ENCODE measurements around the gene B3GNT3.

Gene B3GNT3, protein sequence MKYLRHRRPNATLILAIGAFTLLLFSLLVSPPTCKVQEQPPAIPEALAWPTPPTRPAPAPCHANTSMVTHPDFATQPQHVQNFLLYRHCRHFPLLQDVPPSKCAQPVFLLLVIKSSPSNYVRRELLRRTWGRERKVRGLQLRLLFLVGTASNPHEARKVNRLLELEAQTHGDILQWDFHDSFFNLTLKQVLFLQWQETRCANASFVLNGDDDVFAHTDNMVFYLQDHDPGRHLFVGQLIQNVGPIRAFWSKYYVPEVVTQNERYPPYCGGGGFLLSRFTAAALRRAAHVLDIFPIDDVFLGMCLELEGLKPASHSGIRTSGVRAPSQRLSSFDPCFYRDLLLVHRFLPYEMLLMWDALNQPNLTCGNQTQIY

DNA sequence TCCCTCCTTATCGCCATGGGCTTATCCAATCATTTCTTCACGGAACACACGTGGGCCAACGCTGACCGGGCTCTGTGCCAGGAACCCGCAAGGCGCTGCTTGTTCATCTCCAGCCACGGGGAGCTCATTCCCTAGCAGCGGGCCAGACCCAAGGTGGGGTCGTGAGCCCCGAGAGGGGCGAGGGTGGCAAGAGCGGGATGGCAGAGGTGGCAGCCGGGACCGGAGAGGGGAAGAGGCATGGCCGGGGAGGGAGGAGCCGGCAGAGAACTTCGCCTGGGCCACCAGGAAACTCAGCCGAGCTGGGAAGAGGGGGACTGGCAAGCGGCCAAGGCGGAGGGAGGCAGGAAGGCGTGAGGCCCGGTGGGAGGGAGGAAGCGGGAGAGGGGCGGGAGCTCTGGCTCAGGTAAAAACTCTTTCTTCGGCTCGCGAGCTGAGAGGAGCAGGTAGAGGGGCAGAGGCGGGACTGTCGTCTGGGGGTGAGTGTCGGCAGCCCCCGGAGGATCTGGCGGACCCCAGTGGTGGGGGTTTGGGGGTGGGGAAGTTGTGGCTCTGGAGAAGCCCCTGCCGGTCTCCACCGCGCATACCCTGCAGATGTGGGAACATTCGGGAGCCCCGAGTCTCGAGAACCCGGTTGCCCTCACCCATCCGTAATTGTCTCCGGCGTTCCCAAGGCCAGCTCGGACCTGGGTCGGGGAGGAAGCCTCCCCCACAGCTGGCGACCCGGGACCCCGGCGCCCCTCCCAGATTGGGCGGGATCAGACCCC, at the start of gene B3GNT3:
B3GNT3 (plus strand) TSS at position 408 of the 764 bp plus-strand sequence. CDS start 12,670 bp downstream, outside the sequence.
- DNase-seq = no peak

DNA sequence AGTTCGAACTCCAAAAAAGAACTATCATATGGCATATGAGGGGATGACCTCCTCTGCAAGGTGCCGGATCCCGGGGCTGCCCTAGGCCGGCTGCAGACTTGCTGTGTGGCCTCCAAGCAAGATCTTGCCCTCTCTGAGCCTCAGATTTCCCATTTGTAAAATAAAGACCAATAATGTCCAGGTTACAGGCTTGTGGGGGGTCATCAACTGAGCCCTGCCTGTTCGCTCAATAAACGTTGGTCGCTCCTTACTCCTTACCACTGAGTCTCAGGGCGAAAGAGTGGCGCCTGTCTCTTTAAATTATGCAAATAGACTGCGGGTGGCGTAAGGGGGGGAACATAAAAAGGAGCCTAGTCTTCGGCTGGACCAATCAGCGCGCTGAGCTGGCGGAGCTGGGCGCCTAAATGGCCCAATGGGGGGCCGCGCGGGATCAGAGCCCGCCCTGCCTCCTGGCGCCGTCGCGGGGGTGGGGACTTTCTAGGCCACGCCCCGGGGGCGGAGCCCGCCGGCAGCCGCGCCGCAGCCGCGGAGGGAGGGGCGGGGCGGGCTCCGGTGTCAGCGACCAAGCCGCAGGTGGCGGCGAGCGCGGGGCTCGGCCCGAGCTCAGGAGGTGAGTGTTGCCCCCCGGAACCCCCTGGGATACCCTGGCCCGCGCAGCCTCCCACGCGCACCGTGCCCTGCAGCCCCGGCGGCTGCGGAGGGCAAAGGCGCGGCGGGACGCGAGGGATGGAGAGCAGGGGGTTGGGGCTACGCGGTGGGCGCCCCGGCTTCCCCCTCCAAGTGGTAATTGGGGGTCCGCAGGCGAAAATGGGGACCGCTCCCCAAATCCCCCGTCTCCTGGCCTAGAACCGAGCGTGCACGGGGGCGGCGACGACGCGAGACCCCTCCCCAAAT, 47.5 kb upstream of the B3GNT3 start:
- DNase-seq = peak; percentile 96

DNA sequence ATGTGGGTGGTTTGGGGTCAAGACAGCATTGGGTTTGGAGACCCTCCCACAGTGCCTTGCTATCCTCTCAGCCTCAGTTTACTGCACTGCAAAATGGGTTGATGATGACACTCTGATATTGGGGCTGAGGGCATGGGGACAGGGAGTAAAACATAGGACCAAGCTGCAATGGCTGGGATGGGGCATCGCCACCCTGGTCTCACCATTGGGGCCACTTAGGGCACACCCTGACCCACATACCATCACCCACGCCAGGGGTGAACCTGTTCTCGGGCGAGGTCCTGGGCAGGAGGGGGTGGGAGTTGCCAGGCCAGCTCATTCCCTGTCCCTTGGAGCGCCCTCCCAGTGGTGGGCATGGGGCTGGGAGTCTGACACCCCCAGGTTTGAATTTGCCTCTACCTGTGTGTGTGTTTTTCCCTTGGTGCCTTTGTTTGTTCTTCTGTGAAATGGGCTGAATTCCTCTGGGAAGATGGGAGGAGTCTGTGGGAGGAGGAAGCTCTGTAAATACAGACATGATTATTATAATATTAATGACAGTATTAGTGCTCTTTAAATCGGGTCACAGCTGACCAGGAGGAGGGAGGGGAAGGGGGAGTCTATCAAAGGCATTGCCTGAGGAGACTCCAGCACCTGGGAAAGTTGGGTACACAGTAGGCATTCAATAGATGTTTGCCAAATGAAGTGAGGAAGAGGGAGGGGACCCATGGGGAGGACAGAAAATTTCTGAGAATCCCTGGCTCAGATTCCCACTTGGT, 45.9 kb upstream of the B3GNT3 start:
- no peak for DNase-seq

DNA sequence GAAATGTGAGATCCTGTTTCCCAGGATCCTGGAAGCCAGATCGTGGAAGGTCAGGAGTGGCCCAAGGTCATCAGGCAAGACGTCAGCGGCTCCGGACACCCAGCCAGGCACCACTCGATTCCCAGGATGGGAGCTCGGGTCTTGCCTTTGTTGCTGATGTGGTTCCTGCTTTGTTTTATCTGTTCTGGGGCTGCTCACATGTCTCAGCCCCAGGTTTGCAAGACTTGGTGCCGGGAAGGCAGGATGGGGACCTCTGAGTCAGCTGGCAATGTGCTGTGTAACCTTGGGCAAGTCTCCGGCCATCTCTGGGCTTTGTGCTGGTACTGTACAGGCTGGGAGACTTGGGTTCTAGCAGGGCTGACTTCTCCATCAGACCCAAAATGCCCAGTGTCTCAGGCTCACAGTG, 45.0 kb upstream of the B3GNT3 start:
- DNase-seq = no peak

DNA sequence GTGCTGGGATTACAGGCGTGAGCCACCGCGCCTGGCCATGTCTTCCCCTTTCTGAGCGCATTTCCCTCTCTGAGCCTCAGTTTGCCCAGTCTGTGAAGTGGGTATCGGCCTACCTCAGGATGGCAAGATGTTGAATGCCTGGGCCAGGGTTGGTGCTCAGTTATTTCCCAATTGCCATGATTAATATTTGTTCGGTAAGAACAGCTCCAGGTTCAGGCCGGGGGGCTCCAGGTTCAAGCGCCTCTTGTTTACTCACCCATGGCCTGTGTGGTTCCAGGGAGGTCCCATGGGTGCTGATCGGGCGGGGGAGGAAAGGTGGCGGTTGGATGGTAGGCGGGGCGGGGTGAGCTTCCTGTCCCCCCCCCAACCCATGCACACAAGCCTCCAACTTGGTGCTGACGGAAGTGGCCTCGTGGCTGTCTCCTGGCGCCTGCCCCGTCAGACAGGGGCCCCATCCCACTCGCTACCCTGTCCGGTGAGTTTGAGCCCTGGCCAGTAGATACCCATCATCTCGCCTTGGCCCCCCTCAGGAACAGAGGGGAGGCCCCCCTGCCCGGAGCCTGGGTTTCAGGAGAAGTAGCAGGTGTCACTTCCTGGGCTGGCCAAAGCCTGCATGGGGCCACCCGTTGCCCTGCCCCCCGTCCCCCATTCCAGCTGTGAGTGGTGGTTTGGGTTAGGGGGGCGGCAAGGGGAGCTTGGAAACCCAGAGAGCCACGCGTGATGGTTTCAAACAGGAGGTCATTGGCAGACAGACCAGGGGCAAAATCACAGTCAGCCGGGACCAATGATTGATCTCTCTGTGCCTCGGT, 43.6 kb upstream of the B3GNT3 start, which contains the start of gene FCHO1:
FCHO1 (plus strand) TSS at position 375 of the 809 bp plus-strand sequence. CDS start 3,688 bp downstream, outside the sequence.
- peak; percentile 88 for DNase-seq

DNA sequence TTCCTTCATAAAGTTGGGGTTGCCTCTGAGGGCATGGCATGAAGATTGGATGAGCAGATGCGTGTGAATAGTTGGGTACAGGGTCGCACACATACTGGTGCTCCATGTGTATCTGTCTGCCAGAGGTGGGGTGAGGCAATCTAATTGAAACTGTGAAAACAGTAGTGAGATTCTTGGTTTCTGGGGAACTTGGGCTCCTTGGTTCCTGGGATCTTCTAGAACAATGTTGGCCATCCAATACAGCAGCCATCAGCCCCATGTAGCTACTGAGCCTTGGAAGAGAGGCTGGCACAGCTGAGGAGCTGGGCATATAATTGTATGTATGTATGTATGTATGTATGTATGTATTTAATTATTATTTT, 43.0 kb upstream of the B3GNT3 start:
- DNase-seq = no peak

DNA sequence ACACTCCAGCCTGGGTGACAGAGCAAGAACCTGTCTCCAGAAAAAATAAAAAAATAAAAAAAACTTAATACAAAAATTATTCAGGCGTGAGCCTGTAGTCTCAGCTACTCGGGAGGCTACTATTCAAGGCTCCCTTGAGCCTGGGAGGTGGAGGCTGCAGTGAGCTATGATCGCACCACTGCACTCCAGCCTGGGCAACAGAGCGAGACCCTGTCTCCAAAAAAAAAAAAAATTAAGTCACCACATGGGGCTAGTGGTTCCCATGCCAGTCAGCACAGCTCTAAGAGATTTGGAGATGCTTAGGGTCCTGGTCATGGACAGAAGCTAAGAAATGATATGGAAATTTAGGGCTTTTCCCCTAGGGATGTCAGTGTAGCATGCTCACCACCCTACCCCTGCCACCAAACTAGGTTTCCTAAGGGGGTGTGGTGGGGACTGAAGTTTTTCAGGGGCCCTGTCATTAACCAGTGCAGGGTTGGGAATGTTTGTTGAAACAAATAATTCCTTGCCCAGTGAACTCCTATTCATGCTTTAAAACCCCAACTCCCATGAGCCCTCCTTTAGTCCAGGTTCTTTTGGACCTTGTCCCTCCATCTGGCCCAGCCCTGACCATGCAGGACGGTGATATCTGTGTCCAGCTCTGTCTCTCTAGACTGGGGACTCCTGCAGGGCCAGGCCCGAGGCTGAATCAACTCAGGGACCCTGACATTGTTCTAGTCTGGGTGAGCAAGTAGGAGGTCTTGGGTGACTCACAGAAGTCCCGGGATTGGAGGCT, 41.9 kb upstream of the B3GNT3 start:
- DNase-seq = no peak

DNA sequence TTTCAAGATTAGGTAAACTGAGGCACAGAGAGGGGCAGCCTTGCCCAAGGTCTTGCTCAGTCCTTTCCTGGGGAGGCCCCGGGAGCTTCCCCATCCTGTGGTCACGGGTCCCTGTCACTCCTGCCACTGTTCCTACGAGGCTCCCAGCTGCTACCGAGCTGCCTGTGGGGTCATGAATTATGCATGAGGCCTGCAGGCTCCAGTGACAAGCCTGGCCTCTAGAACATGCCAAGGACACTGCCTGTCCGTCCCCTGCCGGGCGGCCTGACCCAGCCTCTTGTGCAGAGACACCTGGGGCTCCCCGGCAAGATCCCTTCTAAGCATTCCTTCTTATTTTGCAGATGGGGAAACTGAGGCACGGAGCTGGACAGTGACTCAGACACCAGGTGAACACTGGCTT, 41.0 kb upstream of the B3GNT3 start:
- DNase-seq = no peak

DNA sequence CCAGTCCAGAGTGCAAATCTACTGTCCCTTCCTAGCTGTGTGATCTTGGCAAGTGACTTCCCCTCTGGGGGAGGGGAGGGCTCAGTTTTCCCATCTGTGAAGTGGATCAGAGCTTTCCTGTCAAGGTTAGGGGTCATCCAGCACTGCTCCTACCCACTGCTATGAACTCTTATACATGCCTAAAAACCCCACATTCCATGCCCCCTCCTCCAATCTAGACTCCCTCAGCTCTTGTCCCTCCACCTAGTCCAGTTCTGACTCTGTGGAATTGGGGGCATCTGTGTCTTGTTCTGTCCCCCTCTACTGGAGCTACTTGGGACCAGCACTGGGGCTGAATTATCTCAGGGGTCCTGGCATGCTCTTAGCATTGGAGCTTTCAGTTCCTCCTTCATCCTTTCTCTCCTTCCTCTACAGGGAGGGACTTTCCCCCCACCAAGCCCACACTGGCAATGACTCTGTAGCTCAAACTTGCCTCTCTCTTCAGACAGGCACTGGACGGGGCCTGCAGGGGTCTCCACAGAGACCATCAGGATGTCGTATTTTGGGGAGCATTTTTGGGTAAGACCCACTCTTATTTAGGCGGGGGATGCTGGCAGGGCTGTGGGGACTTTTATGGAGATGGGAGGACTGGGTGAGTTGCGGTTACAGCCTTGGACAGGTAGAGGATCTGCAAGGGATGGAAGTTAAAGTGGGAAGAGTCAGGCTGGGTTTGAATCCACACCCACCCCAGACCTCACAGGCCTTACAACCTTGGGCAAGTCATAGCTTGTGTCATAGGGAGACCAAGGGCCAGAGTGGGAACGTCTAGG, 40.1 kb upstream of the B3GNT3 start:
- DNase-seq = peak; percentile 64

DNA sequence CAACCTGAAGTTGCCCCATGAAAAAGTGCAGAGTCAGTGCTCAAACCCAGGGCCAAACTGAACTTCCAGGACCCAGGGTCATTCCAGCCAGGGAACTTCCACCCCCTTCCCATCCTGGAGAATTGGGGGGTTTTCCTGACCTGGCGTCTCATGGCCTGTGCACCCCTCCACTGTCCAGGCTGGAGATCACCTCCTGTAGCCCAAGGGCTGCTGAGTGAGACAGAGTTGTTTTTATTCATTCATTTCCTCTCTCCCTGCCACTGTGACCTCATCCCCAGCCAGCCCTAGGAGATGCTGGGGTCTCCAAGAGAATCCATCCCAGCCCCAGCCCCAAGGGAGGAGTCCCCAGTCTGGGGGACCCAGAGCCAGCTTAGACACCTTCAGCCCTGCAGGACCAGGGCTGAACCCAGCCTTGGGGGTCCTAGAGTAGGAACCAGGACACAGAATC, 39.5 kb upstream of the B3GNT3 start:
- no peak for DNase-seq

DNA sequence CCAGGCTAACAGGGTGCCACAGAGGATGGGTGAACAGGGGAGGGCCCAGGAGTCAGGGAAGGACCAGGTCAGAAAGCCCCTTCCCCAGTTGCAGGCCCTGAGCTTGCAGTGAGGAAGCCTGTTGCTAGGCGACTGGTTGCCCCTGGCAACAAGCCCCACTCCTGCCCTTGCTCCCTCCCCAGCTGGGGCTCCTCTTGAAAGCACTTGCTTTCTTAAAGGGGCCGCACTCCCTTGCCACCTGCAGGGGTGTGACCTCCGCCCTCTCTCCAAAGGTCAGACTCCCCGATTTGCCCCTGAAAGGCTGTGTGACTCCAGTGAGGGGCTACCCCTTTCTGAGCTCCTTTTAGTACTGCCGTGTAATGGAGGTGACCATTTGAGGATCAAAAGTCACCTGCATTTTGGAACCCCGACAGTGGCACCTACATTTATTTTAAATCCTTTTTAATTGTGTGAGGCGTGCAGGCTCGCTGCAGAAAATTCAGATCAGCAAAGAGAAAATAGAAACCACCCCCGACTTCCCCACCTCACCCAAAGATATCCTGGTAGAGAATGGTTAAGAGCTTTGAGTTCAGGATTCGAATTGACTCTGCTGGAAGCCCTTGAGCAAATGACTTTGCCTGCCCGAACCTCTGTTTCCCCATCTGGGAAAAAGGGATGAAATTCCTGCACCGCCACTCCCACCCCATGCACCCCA, 38.8 kb upstream of the B3GNT3 start:
- peak; percentile 68 for DNase-seq

DNA sequence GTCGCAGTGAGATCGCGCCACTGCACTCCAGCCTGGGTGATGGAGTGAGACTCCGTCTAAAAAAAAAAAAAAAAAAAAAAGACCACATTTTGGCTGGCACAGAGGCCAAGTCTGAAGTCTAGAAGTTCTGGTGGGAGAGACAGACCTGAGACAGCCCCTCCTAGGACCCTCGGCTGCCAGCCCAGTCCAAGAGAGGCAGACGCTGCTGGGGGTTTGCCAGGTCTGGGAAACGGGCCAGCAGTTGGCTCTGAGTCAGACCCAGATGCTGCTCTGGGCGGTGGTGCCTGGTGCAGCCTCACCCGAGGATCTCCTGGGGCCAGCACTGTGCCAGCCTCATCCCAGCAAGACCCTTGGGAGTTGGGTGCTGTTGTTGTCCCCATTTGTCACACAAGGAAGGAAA, 37.8 kb upstream of the B3GNT3 start:
- DNase-seq = no peak

DNA sequence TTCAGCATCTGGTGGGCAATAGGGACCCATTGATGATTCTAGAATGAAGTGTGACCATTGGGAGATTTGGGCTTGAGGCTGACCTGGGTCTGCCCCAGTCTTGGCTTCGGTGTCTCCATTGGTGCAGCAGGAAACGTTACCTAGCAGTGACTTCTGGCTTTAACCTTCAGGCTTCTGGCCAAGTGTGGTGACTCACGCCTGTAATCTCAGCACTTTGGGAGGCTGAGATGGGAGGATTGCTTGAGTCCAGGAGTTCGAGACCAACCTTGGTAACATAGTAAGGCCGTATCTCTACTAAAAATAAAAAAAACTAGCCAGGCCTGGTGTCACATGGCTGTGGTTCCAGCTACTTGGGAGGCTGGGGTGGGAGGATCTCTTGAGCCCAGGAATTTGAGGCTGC, 36.4 kb upstream of the B3GNT3 start:
- no peak for DNase-seq

DNA sequence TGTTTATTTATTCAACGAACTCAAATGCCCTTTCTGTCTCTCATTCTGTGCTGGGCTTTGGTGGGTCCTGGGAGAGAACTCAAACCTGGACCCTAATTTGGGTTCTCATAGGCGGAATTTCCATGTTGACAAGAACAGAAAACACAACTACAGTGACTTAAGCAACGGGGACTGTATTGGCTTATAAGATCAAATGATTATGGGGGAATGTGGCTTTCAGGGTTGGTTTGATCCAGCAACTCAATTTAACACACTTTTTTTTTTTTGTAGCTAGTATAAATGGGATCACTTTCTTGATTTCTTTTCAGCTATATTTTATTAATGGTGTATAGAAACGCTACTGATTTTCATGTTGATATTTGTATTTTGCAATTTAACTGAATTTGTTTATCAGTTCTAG, 33.8 kb upstream of the B3GNT3 start:
- DNase-seq = no peak

DNA sequence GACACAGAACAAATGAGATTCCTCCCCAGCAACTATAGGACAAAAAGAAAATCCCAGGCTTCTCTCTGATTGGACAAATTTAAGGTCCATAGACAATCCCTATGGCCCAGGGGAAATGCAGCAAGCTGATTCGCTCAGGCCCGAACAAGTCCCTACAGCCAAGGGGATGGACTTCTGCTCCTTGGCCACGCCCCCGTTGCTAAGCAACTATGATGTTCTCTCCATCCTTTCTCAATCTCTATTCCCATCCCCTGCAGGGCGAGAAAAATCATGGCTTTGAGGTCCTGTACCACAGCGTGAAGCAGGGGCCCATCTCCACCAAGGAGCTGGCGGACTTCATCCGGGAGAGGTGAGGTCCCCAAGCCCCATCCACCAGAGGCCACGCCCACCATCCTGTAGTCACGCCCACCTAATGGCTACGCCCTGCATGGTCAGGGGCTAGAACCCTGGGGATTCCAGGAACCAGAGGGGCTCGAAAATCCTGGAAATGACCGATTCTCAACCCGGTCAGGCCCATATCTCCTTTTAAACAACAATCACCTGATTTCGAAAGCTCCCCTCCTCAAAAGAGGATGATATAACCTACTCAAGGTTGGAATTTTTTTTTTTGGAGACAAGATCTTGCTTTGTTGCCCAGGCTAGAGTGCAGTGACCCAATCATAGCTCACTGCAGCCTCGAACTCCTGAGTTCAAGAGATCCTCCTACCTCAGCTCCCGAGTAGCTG, 32.3 kb upstream of the B3GNT3 start:
- DNase-seq = peak; percentile 48

DNA sequence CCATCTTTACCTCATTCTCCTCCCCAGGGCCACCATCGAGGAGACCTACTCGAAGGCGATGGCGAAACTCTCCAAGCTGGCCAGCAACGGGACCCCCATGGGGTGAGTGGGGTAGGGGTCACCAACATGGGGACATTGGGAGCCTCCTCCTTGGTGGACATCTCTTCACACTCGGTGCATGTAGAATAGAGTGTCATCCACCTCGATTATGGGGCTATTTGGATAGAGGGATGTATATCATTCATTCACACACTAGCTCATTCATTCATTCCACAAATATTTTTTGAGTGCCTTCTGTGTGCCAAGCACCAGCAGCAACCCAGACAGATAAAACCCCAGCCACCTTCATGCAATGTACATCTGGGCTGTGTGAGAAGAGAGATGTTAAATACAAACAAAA, 30.6 kb upstream of the B3GNT3 start:
- DNase-seq = no peak

DNA sequence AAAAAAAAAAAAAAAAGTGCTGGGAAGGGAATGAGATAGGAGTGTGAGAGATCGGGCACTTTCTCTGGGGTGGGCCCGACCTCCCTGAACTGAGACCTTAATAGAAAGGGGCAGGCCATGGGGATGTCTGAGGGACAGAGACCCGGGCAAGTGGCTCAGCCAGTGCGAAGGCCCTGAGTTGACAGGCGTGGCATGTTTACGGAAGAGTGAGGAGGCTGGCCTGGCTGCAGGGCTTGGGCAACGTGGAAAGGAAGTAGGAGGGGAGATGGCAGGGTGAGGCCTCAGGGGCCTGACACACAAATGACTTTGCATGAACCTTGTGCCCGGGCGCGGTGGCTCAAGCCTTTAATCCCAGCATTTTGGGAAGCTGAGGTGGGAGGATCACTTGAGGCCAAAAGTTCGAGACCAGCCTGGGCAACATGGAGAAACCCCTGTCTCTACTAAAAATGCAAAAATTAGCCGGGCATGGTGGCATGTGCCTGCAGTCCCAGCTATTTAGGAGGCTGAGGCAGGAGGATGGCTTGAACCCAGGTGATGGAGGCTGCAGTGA, 29.8 kb upstream of the B3GNT3 start:
- DNase-seq = peak; percentile 70

DNA sequence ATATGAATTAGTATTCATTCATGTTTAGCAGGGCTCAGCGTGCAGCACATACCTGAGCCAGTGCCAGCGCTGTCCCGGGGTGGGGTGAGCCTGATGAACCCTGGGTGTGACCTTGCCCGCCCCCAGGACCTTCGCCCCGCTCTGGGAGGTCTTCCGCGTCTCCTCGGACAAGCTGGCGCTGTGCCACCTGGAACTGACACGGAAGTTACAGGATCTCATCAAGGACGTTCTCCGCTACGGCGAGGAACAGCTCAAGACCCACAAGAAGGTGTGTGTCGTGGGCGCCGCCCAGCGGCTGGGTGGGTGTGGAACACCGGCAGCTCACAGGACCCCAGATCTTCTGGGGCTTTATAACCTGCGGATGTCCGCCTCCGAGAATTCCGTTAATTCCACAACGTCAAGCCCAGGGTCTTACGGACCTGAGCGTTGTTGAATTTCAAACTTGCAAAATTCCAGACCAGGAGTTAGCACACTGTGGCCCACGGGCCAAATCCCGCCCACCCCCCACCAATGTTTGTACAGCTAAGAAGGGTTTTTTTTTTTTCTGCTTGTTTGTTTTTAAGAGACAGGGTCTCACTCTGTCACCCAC, 28.3 kb upstream of the B3GNT3 start:
- DNase-seq = peak; percentile 58

Measured in CD4-positive, alpha-beta T cell treated with Interferon gamma for 1 hour (primary cell).